Activated CD4-positive, alpha-beta T cell treated with anti-CD3 and anti-CD28 coated beads, Interleukin-2, Interleukin-6, amounts not matched to agents 100 ng/mL and 50 ng/mL, durations not matched to agents 16 hours and 8 hours (primary cell): ENCODE data around the gene RSRP1.
A peak's percentile ranks its signal among the peaks of the same experiment; 100 is the strongest.
"Not testable (repeated sequence)": the region's sequence is repeated elsewhere in the genome, so short reads cannot be mapped to it uniquely, and the experiment has no call there.

Source experiments
- DNase-seq: peaks from one replicate; pipeline ENCODE4 v3.0.0-alpha.2; 2020

RSRP1 gene

GRCh38 chr1:25247024-25247828, at the start of gene RSRP1:
Gene RSRP1, minus strand, starts transcription at chr1:25247454. Its CDS starts 491 bp downstream, at chr1:25246963.
- DNase-seq, result peak; percentile 100

- not testable (repeated sequence) for DNase-seq
Observed at GRCh38 chr1:25296501-25296900, 49.2 kb upstream of the RSRP1 start.

GRCh38 chr1:25294889-25295826, 47.9 kb upstream of the RSRP1 start:
- not testable (repeated sequence) for DNase-seq

- not testable (repeated sequence) for DNase-seq
Observed at GRCh38 chr1:25293426-25293825, 46.2 kb upstream of the RSRP1 start.

- not testable (repeated sequence) for DNase-seq
Observed at GRCh38 chr1:25290043-25290442, 42.8 kb upstream of the RSRP1 start.

- not testable (repeated sequence) for DNase-seq
Observed at GRCh38 chr1:25288573-25289101, 41.4 kb upstream of the RSRP1 start.

- DNase-seq, result not testable (repeated sequence)
Observed at GRCh38 chr1:25287164-25287563, 39.9 kb upstream of the RSRP1 start.

GRCh38 chr1:25285862-25286261, 38.6 kb upstream of the RSRP1 start:
- DNase-seq, result not testable (repeated sequence)

GRCh38 chr1:25279693-25280111, 32.4 kb upstream of the RSRP1 start:
- DNase-seq, result not testable (repeated sequence)

- DNase-seq, result not testable (repeated sequence)
Observed at GRCh38 chr1:25278790-25279189, 31.5 kb upstream of the RSRP1 start.

- not testable (repeated sequence) for DNase-seq
Observed at GRCh38 chr1:25278358-25278757, 31.1 kb upstream of the RSRP1 start.

- not testable (repeated sequence) for DNase-seq
Observed at GRCh38 chr1:25277295-25277694, 30.0 kb upstream of the RSRP1 start.

GRCh38 chr1:25275648-25276047, 28.4 kb upstream of the RSRP1 start:
- not testable (repeated sequence) for DNase-seq

GRCh38 chr1:25272238-25272637, 25.0 kb upstream of the RSRP1 start, which contains the start of gene RHD:
Gene RHD, plus strand, starts transcription at chr1:25272509. Its CDS starts 39 bp downstream, at chr1:25272548.
- not testable (repeated sequence) for DNase-seq

- DNase-seq, result not testable (repeated sequence)
Observed at GRCh38 chr1:25268143-25268760, 21.0 kb upstream of the RSRP1 start.

GRCh38 chr1:25267288-25268142, 20.3 kb upstream of the RSRP1 start:
- not testable (repeated sequence) for DNase-seq

- DNase-seq, result not testable (repeated sequence)
Observed at GRCh38 chr1:25266554-25267287, 19.5 kb upstream of the RSRP1 start.

- peak; percentile 0 for DNase-seq
Observed at GRCh38 chr1:25260336-25260735, 13.1 kb upstream of the RSRP1 start.

- peak; percentile 36 for DNase-seq
Observed at GRCh38 chr1:25259813-25260212, 12.6 kb upstream of the RSRP1 start.

GRCh38 chr1:25257196-25257595, 9.9 kb upstream of the RSRP1 start:
- no peak for DNase-seq

GRCh38 chr1:25256578-25256965, 9.3 kb upstream of the RSRP1 start:
- peak; percentile 0 for DNase-seq
